Muscle layer of colon (tissue), 2 donors: ENCODE data around the gene SEMA4C.
A peak's percentile ranks its signal among the peaks of the same experiment; 100 is the strongest.

ENCODE experiments used
- H3K27ac ChIP-seq: one replicate; pipeline ENCODE4 v1.7.0; 2013; ENCODE audit warnings: low read depth, mild to moderate bottlenecking, low read length, moderate library complexity
- H3K27me3 ChIP-seq, 2 donors: one replicate each; pipeline ENCODE4 v1.7.0; 2013; ENCODE audit warnings: low read length in 2 of 2, mild to moderate bottlenecking in 2 of 2; ENCODE audit not compliant: insufficient read depth in 2 of 2, control insufficient read depth in 1 of 2
- H3K36me3 ChIP-seq: one replicate; pipeline ENCODE4 v1.7.0; 2013; ENCODE audit warnings: mild to moderate bottlenecking, low read length; ENCODE audit not compliant: insufficient read depth
- H3K4me1 ChIP-seq: one replicate; pipeline ENCODE4 v1.7.0; 2013; ENCODE audit warnings: mild to moderate bottlenecking, low read length; ENCODE audit not compliant: insufficient read depth
- H3K4me3 ChIP-seq, 2 donors: one replicate each; pipeline ENCODE4 v1.7.0; 2013; ENCODE audit warnings: low read length in 2 of 2, low read depth in 1 of 2, mild to moderate bottlenecking in 1 of 2, moderate library complexity in 1 of 2
- H3K9ac ChIP-seq: one replicate; pipeline ENCODE4 v1.7.0; 2013; ENCODE audit warnings: low read length
- H3K9me3 ChIP-seq: one replicate; pipeline ENCODE4 v1.7.0; 2013; ENCODE audit warnings: mild to moderate bottlenecking, low read length
- donor health status: abdominal sarcoma.
- donor health status: Adenocarcinoma of cecum.

The SEMA4C gene

DNA sequence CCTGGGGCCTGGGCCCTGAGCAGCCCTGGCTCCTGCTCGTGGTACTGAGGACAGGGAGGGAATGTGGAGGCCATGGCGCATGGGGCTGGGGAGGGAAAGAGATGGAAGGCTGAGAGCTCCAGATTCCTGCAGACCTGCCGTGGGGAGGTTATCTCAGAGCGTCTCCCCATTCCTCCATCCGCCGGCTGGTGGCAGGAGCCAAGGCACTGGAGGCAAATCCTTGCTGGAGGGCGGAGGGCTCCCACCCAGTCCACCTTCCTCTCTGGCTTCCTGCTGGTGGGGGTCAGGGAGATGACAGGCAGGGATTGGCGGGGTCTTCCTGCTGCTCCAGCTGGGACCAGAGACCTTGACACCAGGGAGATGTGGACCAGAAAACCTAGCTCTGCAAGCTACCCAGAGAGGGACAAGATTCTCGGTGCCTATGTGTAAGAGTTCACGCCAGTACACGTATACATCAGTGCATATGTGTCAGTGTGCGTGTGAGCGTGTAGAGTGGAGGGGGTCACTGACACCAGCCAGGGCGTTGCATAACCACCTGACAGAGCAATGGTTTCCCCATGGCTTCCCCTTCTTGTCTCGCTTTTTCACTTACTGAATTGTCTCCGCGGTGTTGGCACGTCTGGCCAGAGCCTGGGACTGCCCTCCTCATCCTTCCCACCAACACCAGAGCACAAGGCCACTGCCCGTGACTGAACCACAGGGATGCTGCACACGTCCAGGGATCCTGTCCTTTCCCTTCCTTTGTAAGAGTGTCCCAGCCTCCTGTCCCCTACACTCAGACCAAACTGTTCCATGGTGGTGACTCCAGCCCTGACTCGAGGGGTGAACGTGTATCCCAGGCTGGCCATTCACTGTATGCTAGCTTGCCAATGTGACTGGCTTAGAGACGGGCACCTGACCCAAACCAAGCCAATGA lies 15.8 kb upstream of the SEMA4C start:
- Histone ChIP-seq H3K4me1 (peaks cover 40% of the 10 kb centered on the region), H3K27ac (peak overlapping the region; percentile 36), H3K27me3 (no peaks in the 10 kb centered on the region)

GRCh38 chr2:96884299-96885094 lies 14.6 kb upstream of the SEMA4C start:
- H3K9me3 ChIP-seq = no peaks in the 10 kb centered on the region
- H3K4me1 ChIP-seq = peaks cover 32% of the 10 kb centered on the region
- H3K4me3 ChIP-seq = no peak overlapping the region
- no peak overlapping the region for H3K9ac ChIP-seq
- no peaks in the 10 kb centered on the region for H3K36me3 ChIP-seq
- no peak overlapping the region for H3K27ac ChIP-seq
- H3K27me3 ChIP-seq = no peaks in the 10 kb centered on the region

More for the DNA sequence above, 15.8 kb upstream of the SEMA4C start:
- no peaks in the 10 kb centered on the region for H3K36me3 ChIP-seq
- no peak overlapping the region for H3K9ac ChIP-seq
- no peak overlapping the region for H3K4me3 ChIP-seq
- no peaks in the 10 kb centered on the region for H3K9me3 ChIP-seq

- no peaks in the 10 kb centered on the region for H3K36me3 ChIP-seq
- H3K9me3 ChIP-seq = no peaks in the 10 kb centered on the region
- no peaks in the 10 kb centered on the region for H3K27me3 ChIP-seq
- H3K4me1 ChIP-seq = peaks cover 24% of the 10 kb centered on the region
- H3K4me3 ChIP-seq = no peak overlapping the region
- no peak overlapping the region for H3K9ac ChIP-seq
- no peak overlapping the region for H3K27ac ChIP-seq
Measured at GRCh38 chr2:96883306-96883705, 13.4 kb upstream of the SEMA4C start.

- Histone ChIP-seq H3K4me3 (no peak overlapping the region), H3K4me1 (peaks cover 20% of the 10 kb centered on the region), H3K27me3 (no peaks in the 10 kb centered on the region), H3K9ac (no peak overlapping the region), H3K27ac (no peak overlapping the region), H3K9me3 (no peaks in the 10 kb centered on the region), H3K36me3 (no peaks in the 10 kb centered on the region)
Measured at GRCh38 chr2:96882906-96883305, 13.0 kb upstream of the SEMA4C start.

DNA sequence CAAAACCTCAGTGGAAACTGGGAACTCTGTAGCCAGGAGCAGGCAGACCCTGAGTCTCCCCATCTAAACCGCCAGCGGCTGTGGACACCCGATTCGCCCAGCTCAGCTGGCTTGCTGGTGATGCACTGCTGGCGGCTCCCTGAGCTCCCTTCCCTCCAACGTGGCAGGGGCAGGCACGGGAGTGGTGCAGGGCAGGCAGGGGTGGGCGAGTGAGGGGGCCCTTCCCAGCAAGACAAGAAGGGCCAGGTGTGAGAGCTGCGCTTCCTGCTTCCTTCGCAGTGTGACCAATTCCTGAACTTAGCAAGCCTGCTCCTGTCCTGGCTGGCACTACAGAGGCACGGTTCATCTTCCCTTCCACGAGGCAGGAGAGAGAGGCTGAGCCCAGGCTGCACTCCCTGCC lies 12.3 kb upstream of the SEMA4C start:
- H3K27ac ChIP-seq = no peak overlapping the region

GRCh38 chr2:96881349-96882195 lies 11.7 kb upstream of the SEMA4C start:
- Histone ChIP-seq H3K4me3 (no peak overlapping the region), H3K27me3 (no peaks in the 10 kb centered on the region), H3K36me3 (no peaks in the 10 kb centered on the region), H3K9me3 (no peaks in the 10 kb centered on the region), H3K27ac (no peak overlapping the region), H3K4me1 (peaks cover 6% of the 10 kb centered on the region), H3K9ac (no peak overlapping the region)

More for the DNA sequence above, 12.3 kb upstream of the SEMA4C start:
- Histone ChIP-seq H3K4me3 (no peak overlapping the region), H3K9ac (no peak overlapping the region), H3K36me3 (no peaks in the 10 kb centered on the region), H3K4me1 (peaks cover 13% of the 10 kb centered on the region), H3K27me3 (no peaks in the 10 kb centered on the region), H3K9me3 (no peaks in the 10 kb centered on the region)

DNA sequence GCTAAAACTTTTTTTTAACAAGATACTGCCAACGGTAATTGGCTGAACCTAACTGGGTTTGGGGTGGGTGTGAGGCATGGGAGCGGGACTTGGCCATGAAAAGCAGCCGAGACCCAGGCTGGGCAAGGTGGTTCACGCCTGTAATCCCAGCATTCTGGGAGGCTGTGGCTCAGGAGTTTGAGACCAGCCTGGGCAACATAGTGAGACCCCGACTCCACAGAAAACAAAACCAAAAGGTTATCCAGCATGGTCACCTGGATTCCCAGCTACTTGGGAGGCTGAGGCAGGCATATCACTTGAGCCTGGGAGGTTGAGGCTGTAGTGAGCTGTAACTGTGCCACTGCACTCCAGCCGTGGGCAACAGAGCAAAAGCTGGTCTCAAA lies 11.0 kb upstream of the SEMA4C start:
- Histone ChIP-seq H3K4me3 (no peak overlapping the region), H3K36me3 (no peaks in the 10 kb centered on the region), H3K4me1 (no peaks in the 10 kb centered on the region), H3K27ac (no peak overlapping the region), H3K9me3 (no peaks in the 10 kb centered on the region), H3K9ac (no peak overlapping the region), H3K27me3 (no peaks in the 10 kb centered on the region)

GRCh38 chr2:96879545-96880040 lies 9.7 kb upstream of the SEMA4C start:
- H3K36me3 ChIP-seq = no peaks in the 10 kb centered on the region
- no peaks in the 10 kb centered on the region for H3K27me3 ChIP-seq
- H3K9me3 ChIP-seq = no peaks in the 10 kb centered on the region
- H3K4me3 ChIP-seq = no peak overlapping the region
- H3K9ac ChIP-seq = no peak overlapping the region
- H3K4me1 ChIP-seq = peaks cover 4% of the 10 kb centered on the region
- H3K27ac ChIP-seq = no peak overlapping the region

DNA sequence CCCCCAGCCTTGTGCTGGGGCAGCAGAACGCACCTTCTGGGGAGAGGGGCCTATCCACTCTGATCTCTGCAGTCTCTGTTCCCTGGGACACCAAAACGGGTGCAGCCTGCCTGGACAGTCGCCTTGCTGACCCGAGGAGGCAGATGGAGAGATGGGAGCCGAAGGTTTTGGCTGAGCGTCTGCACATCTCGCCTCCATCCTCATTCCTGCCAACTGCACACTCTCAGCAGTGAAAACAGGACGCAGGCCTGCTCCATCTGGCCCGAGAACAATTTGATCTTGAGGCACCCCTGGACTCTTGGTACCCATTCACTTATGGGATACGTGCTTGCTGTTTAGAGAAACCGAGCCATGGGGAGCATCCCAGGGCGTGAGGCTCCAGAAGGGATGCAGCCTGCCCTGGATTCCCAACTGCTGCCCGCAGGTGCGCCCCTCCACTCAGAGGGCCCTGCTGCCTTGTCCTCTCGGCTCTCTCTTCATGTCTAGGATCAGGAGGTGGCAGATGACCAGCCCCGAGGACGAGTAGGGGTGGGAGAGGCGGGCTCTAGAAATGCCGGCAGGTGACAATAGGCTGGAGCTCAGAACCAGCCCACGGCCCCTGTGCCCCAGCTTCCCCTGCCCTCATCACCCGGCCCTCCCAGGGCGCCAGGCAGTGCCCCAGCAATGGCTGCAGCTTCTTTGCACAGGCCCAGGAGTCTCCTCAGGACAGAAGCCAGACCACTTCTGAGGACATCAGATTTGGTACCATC lies 9.1 kb upstream of the SEMA4C start:
- Histone ChIP-seq H3K4me3 (no peak overlapping the region), H3K9ac (no peak overlapping the region), H3K9me3 (no peaks in the 10 kb centered on the region), H3K27ac (no peak overlapping the region), H3K36me3 (no peaks in the 10 kb centered on the region), H3K27me3 (no peaks in the 10 kb centered on the region), H3K4me1 (peaks cover 10% of the 10 kb centered on the region)

DNA sequence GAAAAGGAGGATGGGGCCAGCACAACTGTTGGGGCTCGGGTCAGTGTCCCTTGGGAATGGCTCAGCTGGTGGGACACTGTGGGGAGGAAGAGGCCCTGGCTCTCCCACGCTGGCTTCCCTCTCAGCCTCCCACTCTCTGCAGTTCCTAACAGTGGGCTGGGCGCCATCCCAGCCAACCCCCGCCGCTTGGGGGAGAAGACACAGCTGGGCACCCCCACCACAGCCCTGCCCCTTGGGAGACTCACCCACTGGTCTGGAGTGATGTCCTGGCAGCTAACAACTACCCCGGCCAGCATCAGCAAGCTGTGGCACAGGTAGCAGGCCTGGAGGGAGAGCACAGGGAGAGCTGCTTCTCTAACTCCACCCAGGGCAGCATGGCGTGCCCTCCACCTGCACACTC lies 8.3 kb upstream of the SEMA4C start:
- Histone ChIP-seq H3K4me3 (no peak overlapping the region), H3K9me3 (no peaks in the 10 kb centered on the region), H3K27me3 (no peaks in the 10 kb centered on the region), H3K4me1 (peaks cover 18% of the 10 kb centered on the region), H3K9ac (no peak overlapping the region), H3K27ac (no peak overlapping the region), H3K36me3 (no peaks in the 10 kb centered on the region)
